Measurements from ENCODE around the gene PTPRG. TPM values are rescaled to one million over a fixed set of nuclear protein-coding genes. Genes with fewer than 3 reads are reported as not detected.

The PTPRG gene
- total RNA-seq, 2 experiments from 2014 or later: 0.13 to 0.70 TPM

GRCh38 chr3:61618871-61619270 is 57.5 kb downstream of the PTPRG start:
- H3K27ac ChIP-seq (ENCODE audit: low read depth, low read length, poor library complexity, severe bottlenecking): no peak overlapping the region
- H3K36me3 ChIP-seq (ENCODE audit: insufficient read depth, low read length): no peaks in the 10 kb centered on the region
- H3K4me1 ChIP-seq (ENCODE audit: insufficient read depth, low read length, poor library complexity, severe bottlenecking): no peaks in the 10 kb centered on the region
- CTCF ChIA-PET (ENCODE audit: unreplicated experiment): no interaction called here
- H2AFZ ChIP-seq (ENCODE audit: low read length): no peak overlapping the region
- H3K4me3 ChIP-seq (ENCODE audit: low read depth, low read length, poor library complexity, severe bottlenecking): no peak overlapping the region
- intact Hi-C loops (cut with micrococcal nuclease; ENCODE audit: unreplicated experiment): no loop called here
- POLR2A ChIA-PET: no interaction called here
- H3K9me3 ChIP-seq (ENCODE audit: low read length): no peaks in the 10 kb centered on the region
- no peak overlapping the region for H3K4me2 ChIP-seq (ENCODE audit: low read length)
- BruUV-seq (replicated peaks): no TSS peak
- H3K9me2 ChIP-seq (ENCODE audit: insufficient read depth, low read length): no peaks in the 10 kb centered on the region
- no peak for TF ChIP-seq EZH2phosphoT487 (IDR thresholded peaks at IDR 0.05; ENCODE audit: borderline replicate concordance, low read depth, low read length)
- no peaks in the 10 kb centered on the region for H3K79me2 ChIP-seq (ENCODE audit: insufficient read depth, low read depth, low read length)
- no peak for DNase-seq (ENCODE audit: low spot score)
- no peaks in the 10 kb centered on the region for H4K20me1 ChIP-seq (ENCODE audit: insufficient read depth, low read length)

GRCh38 chr3:61620073-61620472 is 58.7 kb downstream of the PTPRG start:
- intact Hi-C loops (cut with micrococcal nuclease; ENCODE audit: unreplicated experiment): no loop called here
- BruUV-seq (replicated peaks): no TSS peak
- no peak overlapping the region for H2AFZ ChIP-seq (ENCODE audit: low read length)
- no peaks in the 10 kb centered on the region for H3K4me1 ChIP-seq (ENCODE audit: insufficient read depth, low read length, poor library complexity, severe bottlenecking)
- no peaks in the 10 kb centered on the region for H3K36me3 ChIP-seq (ENCODE audit: insufficient read depth, low read length)
- H4K20me1 ChIP-seq (ENCODE audit: insufficient read depth, low read length): no peaks in the 10 kb centered on the region
- CTCF ChIA-PET (ENCODE audit: unreplicated experiment): no interaction called here
- no peaks in the 10 kb centered on the region for H3K79me2 ChIP-seq (ENCODE audit: insufficient read depth, low read depth, low read length)
- H3K4me2 ChIP-seq (ENCODE audit: low read length): no peak overlapping the region
- H3K27ac ChIP-seq (ENCODE audit: low read depth, low read length, poor library complexity, severe bottlenecking): no peak overlapping the region
- TF ChIP-seq CTCF (conservative IDR thresholded peaks at IDR 0.05; ENCODE audit: low read length): no peak
- TF ChIP-seq EZH2phosphoT487 (IDR thresholded peaks at IDR 0.05; ENCODE audit: borderline replicate concordance, low read depth, low read length): no peak
- POLR2A ChIA-PET: interaction anchor here (0.6 to 0.7 kb wide), 2 partner anchors 18 to 527 kb away, joined by 3 to 4 read pairs; no protein-coding TSS in a partner anchor
- no peak overlapping the region for H3K4me3 ChIP-seq (ENCODE audit: low read depth, low read length, poor library complexity, severe bottlenecking)
- H3K9me2 ChIP-seq (ENCODE audit: insufficient read depth, low read length): no peaks in the 10 kb centered on the region
- H3K9me3 ChIP-seq (ENCODE audit: low read length): no peaks in the 10 kb centered on the region
- no peak for DNase-seq (ENCODE audit: low spot score)

GRCh38 chr3:61624300-61624699 is 62.9 kb downstream of the PTPRG start:
- no peak overlapping the region for H2AFZ ChIP-seq (ENCODE audit: low read length)
- intact Hi-C loops (cut with micrococcal nuclease; ENCODE audit: unreplicated experiment): no loop called here

More at GRCh38 chr3:61624300-61624699, 62.9 kb downstream of the PTPRG start:
- Histone ChIP-seq H3K4me2 (ENCODE audit: low read length) (no peak overlapping the region), H3K9me3 (ENCODE audit: low read length) (no peaks in the 10 kb centered on the region), H4K20me1 (ENCODE audit: insufficient read depth, low read length) (no peaks in the 10 kb centered on the region), H3K27ac (ENCODE audit: low read depth, low read length, poor library complexity, severe bottlenecking) (no peak overlapping the region), H3K4me1 (ENCODE audit: insufficient read depth, low read length, poor library complexity, severe bottlenecking) (no peaks in the 10 kb centered on the region), H3K79me2 (ENCODE audit: insufficient read depth, low read depth, low read length) (no peaks in the 10 kb centered on the region), H3K36me3 (ENCODE audit: insufficient read depth, low read length) (no peaks in the 10 kb centered on the region), H3K4me3 (ENCODE audit: low read depth, low read length, poor library complexity, severe bottlenecking) (no peak overlapping the region), H3K9me2 (ENCODE audit: insufficient read depth, low read length) (no peaks in the 10 kb centered on the region)
- ChIA-PET CTCF (ENCODE audit: unreplicated experiment) (no interaction called here), POLR2A (interaction anchor here (0.6 kb wide), 1 partner anchor 50 kb away, joined by 3 read pairs; no protein-coding TSS in a partner anchor)
- TF ChIP-seq EZH2phosphoT487 (IDR thresholded peaks at IDR 0.05; ENCODE audit: borderline replicate concordance, low read depth, low read length): no peak
- no peak for TF ChIP-seq CTCF (conservative IDR thresholded peaks at IDR 0.05; ENCODE audit: low read length)
- no peak for DNase-seq (ENCODE audit: low spot score)
- BruUV-seq (replicated peaks): no TSS peak
